Sciatic nerve (tissue), 2 donors: ENCODE measurements around the gene SLC37A1. TPM values are rescaled to one million over a fixed set of nuclear protein-coding genes. Genes with fewer than 3 reads are reported as not detected.

ENCODE experiments used
- ATAC-seq: fragments of 200-7000 bp; cut with Tn5 transposase; one replicate; pipeline ENCODE4 v1.9.1; 2020; ENCODE audit warnings: mild to moderate bottlenecking, moderate library complexity
- DNase-seq: peaks from one replicate; pipeline ENCODE4 v3.0.0-alpha.2; 2020; ENCODE audit warnings: low spot score
- intact Hi-C: fragments of 100-400 bp; cut with DNase I; formaldehyde crosslinking; loops from one replicate; pipeline ENCODE4 v1.14.2; 2022
- total RNA-seq: library from RNA; stranded (reverse); fragmentation: NEBNext Ultra II Directional; extraction: Animal tissue kit (Norgen Biotek cat#: 25700); gene quantifications from one replicate; pipeline ENCODE4 v1.2.1, GENCODE V29; 2021
- donor health status: DM: no; HTN: no; CAD: no.
- donor health status: DM: no; HTN: no; CAD: no.

The SLC37A1 gene
- total RNA-seq, 1 donor from 2014 or later, result 7.4 TPM

DNA sequence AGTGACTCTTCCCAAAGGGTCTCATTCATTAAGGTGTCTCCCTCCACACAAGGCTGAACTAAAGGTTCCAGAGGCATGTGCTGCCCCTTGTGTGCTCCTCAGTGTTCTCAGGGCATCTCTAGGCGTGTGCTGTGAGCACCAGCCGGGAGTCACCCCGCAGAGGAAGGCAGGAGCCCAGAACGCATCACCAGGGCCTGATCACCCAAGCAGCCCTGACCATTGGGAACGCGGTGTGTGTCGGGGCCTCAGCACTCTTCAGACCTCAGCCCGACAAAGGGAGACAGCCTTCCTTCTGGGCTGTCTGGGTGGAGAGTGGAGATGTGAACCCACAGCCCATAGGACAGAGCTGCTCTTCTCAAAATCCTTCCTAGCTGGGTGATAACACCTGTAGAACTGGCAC is 9.1 kb downstream of the SLC37A1 start:
- intact Hi-C loops, result loop anchor here (10.0 kb wide), 1 partner anchor 52 kb away; no protein-coding TSS in a partner anchor
- ATAC-seq, result no peak
- DNase-seq, result peak; percentile 38

DNA sequence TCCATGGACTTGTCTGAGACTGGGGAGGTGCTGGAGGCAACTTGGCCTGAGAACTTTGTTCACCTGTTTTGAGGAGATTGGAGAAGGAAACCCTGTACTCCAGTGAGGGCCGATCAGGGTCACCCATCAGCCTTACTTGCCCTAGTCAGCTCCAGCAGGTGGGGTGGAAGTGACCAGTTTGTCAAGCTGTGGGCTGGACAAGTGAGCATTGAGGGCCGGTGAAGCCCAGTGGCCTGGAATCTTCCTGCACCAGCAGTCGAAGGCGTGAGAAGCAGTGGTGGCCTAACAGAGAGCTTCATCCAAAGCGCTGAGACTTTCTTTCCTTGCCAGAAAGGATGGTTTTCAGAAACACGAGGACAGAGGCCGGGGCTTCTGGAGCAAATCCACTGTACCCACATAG is 9.6 kb downstream of the SLC37A1 start:
- no peak for ATAC-seq
- peak; percentile 30 for DNase-seq
- intact Hi-C loops, result loop anchor here (10.0 kb wide), 1 partner anchor 52 kb away; no protein-coding TSS in a partner anchor

DNA sequence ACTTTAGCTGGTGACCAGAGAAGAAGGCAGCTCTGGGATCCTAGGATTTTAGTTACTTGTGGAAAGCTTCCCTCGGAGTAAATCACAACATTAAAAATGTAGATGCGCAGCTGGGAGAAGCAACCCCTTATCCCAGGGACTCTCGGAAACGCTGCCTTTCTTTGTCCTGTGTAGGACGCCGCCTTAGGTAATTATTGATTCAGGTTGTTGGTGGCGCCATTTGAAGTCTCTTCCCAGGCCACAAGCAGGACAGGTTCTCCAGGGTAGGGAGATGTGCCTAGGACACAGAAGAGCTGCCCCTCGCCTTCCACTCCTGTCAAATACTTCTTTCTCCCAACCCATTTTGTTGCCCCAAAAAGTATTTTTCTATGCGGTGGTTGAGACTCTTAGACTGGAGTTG is 10.3 kb downstream of the SLC37A1 start:
- no peak for ATAC-seq
- intact Hi-C loops, result loop anchor here (10.0 kb wide), 1 partner anchor 51 kb away; no protein-coding TSS in a partner anchor
- DNase-seq, result peak; percentile 14

DNA sequence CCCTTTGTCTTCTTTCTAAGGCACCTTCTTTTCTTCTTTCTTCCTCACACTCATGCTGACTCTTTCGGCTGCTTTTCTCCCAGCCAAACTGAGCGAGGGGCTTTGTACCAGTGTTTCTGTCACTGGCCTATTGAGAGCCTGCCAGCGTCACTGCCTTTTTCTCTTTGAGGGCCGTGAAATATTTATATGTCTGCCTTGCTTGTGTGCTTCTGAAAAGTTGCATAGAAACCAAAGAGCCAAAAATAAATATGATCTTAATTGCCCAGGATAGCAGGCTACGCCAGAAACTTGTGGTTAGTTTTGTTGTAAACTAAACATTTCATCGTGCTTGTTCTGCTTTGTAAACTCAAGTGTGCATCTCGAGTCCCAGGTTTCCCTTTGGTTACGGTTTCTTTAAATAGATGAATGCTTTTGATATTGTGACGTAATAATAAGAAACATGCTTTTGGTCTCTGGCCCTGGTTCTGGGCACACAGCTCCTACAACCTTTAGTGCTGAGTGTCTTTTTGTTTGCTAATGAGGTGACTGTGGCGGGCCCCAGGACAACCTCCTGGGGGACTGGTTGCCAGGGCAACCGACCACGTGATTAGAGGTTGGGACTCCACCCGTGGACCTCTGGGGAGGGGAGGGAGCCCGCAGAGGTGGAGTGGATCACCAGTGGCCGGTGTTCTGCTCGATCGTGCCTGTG is 10.8 kb downstream of the SLC37A1 start:
- intact Hi-C loops, result loop anchor here (10.0 kb wide), 1 partner anchor 50 kb away; no protein-coding TSS in a partner anchor
- DNase-seq, result peak; percentile 76
- ATAC-seq, result peak; percentile 89

DNA sequence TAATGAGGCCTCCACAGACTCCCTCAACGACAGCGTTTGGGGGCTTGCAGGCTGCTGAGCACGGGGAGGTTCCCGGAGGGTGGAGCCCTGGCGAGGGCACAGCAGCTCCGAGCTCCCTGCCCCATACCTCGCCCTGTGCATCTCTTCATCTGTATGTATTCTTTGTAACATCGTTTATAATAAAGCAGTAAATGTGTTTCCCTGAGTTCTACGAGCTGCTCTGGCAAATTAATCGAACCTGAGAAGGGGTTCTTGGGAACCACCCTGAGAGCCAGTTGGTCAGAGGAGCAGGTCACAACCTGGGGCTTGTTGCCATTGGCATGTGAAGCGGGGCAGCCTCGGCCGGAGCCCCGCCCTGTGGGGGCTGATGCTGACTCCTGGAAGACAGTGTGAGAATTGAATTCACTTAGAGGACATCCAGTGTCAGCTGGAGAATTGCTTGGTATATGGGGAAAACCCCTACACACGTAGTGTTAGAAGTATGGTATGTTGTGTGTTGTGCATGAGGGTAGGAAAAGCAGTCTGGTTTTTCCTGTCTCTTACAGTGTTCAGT is 11.5 kb downstream of the SLC37A1 start:
- peak; percentile 56 for DNase-seq
- peak; percentile 73 for ATAC-seq
- intact Hi-C loops, result loop anchor here (10.0 kb wide), 1 partner anchor 50 kb away; no protein-coding TSS in a partner anchor

DNA sequence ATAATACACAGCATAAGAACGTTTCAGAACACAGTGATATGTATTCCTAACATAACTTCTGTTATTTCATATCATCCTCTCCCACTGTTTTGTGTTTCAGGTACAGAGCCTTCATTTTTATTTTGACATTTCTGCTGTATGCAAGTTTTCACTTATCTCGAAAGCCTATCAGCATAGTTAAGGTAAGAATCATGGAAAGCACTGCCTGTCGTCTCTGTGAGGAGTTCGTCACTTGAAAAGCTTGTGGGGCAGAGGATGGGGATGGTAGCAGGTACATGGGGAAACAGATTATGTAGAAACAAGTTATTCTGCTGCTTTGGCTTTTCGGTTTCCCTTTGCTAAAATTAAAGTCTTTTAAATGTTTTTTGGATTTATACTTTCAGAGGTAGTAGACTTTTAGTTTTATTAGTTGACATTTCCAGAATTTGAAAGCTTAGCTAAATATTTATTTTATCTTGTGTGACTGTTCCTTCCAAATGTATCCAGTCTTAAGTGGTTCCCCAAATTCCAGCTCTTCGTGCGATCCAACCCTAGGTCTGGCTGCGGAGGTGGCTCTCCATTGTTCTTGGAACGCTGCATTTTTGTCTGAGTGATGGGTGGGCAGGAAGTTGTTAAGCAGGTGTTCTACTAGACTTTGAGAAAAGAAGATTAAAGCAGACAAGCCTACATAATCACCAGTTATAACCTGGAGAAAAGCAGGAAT is 12.2 kb downstream of the SLC37A1 start:
- ATAC-seq, result no peak
- no peak for DNase-seq
- intact Hi-C loops, result loop anchor here (10.0 kb wide), 1 partner anchor 49 kb away; no protein-coding TSS in a partner anchor

DNA sequence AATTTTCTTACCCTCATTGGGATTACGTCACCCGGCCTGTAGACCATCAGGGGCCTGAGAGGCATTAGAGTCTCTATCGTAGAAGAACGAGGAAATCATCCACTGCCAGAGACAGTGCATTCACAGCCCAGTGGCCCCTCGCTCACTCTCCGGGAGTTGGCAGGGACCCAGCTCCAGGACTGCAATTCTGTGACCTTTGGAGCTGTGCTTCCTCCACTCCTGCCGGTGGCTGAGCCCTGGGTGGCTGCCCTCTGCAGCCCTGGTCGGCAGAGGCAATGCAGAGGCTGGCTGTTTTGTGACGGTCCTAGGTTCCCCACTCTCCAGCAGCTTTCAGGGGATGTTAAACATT is 12.7 kb downstream of the SLC37A1 start:
- DNase-seq, result no peak
- intact Hi-C loops, result loop anchor here (10.0 kb wide), 1 partner anchor 48 kb away; no protein-coding TSS in a partner anchor
- no peak for ATAC-seq

DNA sequence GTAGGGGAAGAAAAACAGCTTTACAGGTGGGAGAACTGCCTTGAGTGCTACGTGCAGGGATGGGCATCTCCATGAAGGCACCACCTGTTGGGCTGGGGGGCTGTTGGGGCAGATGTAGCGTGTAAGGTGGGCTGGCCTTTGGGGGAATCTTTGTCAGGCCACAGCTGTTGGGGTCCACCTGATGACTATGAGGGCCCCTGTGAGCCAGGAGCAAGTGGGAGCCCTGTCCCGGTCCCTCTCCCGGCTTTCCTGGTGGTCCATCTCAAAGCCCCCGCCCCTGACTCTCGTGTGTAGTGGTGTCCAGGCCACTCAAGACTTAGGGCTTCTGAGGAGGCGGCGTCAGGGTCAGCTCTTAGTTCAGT is 13.5 kb downstream of the SLC37A1 start:
- no peak for ATAC-seq
- intact Hi-C loops, result loop anchor here (10.0 kb wide), 1 partner anchor 48 kb away; no protein-coding TSS in a partner anchor
- no peak for DNase-seq

DNA sequence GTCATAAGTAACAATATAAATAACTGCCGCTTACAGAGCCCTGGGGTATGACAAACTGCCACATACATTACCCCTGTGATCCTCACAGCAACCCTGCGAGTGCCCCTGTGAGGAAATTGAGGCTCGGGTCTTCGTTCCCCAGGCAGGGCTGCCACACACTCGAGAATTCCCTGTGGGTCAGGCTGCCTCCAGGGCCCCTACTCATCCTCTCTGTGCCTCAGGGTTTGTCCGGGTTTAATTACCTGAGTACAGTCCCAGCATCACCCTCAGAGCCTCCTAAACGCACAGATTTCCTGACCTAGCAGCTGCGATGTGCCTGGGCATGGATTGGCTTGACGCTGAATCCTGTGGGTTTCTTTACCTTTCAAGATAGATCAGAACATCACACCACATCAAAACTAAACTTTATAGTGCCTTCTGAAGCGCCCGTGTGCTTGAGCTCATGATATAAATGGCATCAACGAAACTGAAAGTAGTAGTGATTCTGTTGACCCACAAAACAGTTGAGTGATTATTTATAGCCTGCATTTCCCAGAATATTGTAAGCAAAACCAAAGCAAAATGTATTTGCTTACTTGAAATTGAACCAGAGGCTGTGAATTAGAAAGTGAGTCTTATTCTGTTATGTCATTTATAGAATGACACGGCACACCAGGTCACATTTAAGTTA is 14.0 kb downstream of the SLC37A1 start:
- ATAC-seq (no peak), DNase-seq (no peak)
- intact Hi-C loops, result loop anchor here (10.0 kb wide), 1 partner anchor 47 kb away; no protein-coding TSS in a partner anchor

DNA sequence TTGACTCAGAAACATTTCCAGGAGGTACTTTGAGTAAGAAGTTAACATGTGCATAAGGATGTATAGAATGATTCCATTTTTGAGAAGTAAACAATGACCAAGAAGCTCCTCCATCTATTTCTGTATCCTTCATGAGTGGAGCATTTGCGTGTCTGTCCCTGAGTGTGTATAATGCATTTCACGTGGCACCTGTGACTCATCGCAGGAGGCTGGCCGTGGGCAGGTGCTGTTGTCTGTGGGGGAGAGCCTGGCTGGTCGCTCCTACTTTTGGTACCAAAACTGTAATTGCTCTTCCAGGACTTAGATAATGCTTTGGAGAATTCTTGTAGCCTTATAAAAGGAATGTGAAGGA is 16.5 kb downstream of the SLC37A1 start:
- DNase-seq, result no peak
- no peak for ATAC-seq
- intact Hi-C loops, result no loop called here

DNA sequence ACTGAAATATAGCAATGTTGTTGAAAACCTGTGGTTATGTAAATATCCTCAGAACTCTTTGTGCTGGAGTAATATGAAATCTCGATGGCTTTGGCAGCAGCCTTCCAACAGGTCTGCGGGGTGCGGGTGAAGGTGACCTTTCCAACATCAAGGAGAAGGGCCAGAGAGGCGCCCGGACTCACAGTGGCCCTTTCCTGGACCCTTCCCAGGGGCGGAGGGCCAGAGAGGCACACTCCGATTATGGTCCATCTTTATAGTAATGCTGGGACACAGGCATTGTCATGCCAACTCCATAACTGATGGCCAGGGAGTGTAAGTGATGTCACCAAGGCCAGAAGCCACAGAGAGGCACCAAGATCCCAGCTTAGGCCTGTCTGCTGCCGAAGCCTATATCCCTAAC is 18.1 kb downstream of the SLC37A1 start:
- ATAC-seq, result no peak
- intact Hi-C loops, result no loop called here
- peak; percentile 47 for DNase-seq

DNA sequence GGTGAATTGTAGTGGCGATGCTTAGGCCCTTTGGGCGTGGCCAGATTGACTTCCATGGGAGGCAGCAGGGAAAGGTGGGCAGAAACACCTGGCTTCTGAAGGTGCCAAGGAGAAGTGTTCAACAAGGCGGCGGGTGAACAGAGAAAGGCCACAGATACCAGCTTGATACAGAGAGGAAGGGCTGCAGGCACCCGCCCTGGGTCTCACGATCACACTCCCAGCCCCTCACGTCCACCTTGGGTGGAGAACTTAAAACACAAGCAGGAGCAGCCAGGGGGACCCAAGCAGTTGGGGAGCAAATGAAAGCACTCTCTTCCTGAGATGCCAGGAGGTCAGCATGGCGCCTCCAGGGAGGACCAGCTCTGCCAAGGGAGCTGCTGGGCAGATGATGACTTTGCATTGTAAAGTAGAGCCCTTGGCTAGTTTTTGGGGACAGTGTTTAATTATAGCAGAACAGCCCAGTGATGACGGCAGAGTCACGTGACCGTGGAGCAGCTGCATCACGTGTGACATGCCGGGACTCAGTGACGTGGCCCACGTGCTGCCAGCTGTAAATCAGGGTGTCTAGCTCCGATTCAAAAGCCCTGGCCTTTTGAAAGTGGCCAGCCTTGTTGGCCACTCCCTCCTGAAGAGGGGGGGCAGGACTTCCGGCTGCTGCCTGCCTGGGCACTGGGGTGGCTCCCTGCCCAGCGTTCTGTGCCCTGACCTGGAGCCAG is 19.0 kb downstream of the SLC37A1 start:
- ATAC-seq (peak; percentile 75), DNase-seq (peak; percentile 81)
- intact Hi-C loops, result no loop called here

DNA sequence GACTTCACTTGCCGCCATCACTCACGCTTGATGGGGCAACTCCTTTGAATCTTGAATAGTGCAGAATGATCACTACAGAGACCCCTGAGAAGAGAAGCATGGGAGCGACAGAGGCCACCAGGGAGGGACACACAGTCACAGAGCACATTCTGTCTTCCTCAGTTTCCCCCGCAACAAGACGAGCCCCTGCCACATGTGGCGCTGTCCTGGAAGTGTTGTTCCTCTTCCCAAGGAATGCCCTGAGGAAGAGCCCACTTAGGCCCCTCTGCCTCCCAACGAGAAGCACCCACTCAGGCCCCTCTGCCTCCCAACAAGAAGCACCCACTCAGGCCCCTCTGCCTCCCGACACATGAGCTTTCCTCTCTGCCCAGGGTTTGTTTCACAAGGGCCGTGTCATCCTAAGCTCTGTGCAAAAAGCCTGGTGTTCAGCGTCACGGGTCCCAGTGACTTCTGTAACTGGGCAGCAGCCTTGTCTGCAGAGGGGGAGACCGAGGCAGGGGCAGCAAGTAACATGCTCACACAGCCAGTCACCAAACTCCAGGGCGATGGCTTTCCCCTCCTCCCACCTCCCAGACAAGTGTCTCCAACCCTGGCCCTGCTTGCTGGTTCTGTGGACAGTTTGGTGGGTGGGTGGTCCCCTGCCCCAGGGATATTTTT is 19.8 kb downstream of the SLC37A1 start:
- DNase-seq (no peak), ATAC-seq (no peak)
- intact Hi-C loops, result no loop called here

DNA sequence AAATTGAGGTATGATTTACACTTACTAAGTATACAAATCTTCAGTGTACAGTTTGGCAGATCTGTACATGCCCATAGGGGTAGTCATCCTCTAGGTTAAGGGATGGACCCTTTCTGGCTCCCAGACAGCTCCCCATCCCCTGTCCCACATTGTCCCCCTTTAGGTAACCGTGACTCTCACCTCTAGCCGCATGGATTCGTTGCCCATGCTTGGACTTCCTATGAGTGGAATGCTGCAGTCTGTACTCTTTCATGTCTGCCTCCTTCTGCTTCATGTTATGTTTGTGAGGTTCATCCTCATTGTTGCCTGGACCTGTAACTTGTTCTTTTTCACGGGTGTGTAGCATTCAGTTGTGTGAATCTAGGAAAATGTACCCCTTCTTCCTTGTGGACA is 20.3 kb downstream of the SLC37A1 start:
- DNase-seq, result no peak

DNA sequence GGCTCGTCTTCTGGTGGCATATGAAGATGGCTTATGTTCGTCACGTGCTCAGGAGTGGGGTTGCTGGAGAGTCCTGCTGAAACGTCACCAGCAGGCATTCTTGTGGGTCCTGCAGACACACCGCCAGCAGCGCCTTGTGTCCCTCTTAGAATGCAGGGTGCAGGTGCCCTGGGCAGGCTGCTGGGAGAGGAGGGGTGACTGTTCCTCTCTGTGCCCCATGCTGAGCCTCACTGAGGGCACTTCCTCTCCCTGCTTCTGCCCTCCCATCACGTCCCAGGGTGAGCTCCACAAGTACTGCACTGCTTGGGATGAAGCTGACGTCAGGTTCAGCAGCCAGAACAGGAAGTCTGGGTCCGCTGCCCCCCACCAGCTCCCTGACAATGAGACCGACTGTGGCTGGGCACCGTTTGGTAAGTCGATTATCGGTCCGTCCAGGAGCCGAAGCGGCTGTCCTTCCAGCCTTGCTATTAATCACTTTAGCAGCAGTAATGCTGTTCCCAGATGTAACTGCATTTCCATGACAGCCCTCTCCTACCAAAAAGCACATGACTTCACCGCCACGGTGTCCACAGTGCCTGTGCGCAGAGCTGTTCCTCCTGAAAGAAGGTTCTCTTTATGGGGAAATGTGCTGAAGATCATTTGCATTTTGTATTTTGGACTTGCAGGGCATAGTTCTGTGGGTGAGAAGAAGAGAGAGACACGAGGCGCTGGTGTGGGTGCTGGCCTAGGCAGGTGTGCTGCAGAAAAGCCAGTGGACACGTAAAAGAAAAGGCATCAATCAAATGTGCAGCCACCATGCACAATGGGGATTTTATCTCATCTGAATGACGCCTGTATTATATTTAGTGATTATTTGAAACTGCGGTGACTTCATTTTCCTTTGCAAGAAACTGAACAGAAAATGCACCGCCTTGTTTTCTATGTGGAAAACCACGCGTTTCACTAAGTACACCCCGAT is 21.0 kb downstream of the SLC37A1 start:
- intact Hi-C loops, result no loop called here
- ATAC-seq (peak; percentile 67), DNase-seq (no peak)

More for the DNA sequence above, 20.3 kb downstream of the SLC37A1 start:
- intact Hi-C loops, result no loop called here
- ATAC-seq, result no peak

DNA sequence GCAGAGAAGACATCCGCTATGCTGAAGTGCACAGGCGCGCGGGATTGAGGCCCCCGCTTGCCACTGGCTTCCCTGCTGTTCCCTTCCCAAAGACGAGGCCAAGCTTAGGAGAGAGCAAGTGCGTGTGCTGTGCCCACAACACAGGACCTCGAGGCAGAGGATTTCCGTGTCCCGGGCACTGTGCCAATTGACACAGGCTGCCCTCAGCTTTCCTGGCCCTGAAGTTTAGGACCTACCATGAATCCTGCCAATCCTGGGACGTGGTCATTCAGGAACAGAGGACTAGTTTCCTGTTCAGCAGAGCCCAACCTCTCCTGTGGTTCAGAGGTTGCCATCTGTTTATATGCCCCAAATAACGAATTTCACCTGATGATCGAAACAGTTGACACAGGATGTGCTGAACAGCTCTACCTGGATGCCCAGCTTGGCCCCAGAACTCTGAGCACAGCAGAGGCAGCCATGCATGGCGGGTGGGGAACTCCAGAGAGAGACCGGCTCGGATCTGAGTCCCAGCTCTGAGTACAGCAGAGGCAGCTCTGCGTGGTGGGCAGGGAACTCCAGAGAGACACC is 22.0 kb downstream of the SLC37A1 start:
- intact Hi-C loops, result no loop called here
- DNase-seq (peak; percentile 57), ATAC-seq (no peak)

DNA sequence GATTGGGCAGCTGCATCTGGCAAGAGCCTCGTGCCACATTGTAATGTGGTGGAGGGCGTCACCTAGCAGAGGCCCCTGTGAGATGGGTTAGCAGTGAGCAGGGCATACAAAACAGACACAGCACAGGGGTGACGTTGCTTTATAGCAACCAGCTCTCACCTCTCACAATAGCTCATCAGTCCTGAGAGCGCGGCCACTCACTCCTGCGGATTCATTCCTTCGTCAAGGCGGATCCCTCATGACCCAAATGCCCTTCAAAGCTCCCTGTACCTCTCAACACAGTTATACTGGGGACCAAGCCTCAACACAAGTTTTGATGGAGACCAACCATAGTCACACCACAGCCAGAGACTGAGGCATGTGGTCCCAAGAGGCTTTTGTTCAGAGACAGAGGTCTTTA is 22.9 kb downstream of the SLC37A1 start:
- DNase-seq (peak; percentile 25), ATAC-seq (no peak)
- intact Hi-C loops, result no loop called here
